ENCODE data around the gene NFIB. TPM values are rescaled to one million over a fixed set of nuclear protein-coding genes. Genes with fewer than 3 reads are reported as not detected.

NFIB gene
- total and polyA plus RNA-seq, 2 donors (not counting 3 experiments of a cell fraction or from before 2014, with no cell fraction given): 26.4 to 174 TPM

DNA sequence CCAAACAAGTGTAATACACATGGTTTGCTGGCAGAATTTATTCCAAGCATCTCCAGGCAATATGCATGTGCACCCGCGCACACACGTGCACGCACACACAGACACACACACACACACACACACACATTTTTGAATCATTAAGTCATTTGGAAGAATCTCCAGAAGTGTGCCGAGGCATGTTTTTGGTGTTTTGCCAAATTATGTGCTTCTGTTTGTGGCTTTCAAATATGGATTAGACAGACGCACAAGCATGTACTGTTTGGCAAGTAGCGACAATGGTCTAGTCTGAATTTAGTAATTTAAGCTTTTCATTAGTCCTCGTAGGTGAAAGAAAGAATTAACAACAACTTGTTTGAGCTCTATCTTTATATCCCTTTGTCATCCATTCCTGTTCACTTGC lies 36.7 kb downstream of the NFIB start:
- Histone ChIP-seq H3K9ac (replicated peaks; ENCODE audit: extremely low read depth, insufficient read depth, low read length) (no peak overlapping the region), H3K27ac (ENCODE audit: insufficient read depth, low read depth, low read length) (peak overlapping the region; percentile 79), H3K4me3 (replicated peaks in 1 of 3; ENCODE audit: insufficient read depth in 1 of 3, low read depth in 1 of 3, low read length in 3 of 3) (no peak overlapping the region), H3K36me3 (ENCODE audit: control insufficient read depth in 2 of 2, extremely low read depth in 1 of 2, insufficient read depth in 2 of 2, low read length in 2 of 2) (peaks cover 0 to 5% of the 10 kb centered on the region in 2 experiments), H3K27me3 (ENCODE audit: control insufficient read depth in 2 of 2, insufficient read depth in 2 of 2, low read length in 2 of 2) (no peaks in the 10 kb centered on the region), H3K9me3 (replicated peaks; ENCODE audit: control insufficient read depth, insufficient read depth, low read length) (no peaks in the 10 kb centered on the region), H3K9me1 (replicated peaks; ENCODE audit: control insufficient read depth, extremely low read depth, insufficient read depth, low read length) (no peaks in the 10 kb centered on the region), H3K79me2 (ENCODE audit: control insufficient read depth, insufficient read depth, low read length) (peaks cover 93% of the 10 kb centered on the region), H3K4me1 (ENCODE audit: control insufficient read depth, extremely low read depth, insufficient read depth, low read length) (peaks cover 75% of the 10 kb centered on the region), H2AFZ (ENCODE audit: low read depth, low read length) (no peak overlapping the region), H4K20me1 (replicated peaks; ENCODE audit: control insufficient read depth, extremely low read depth, insufficient read depth, low read length) (peaks cover 4% of the 10 kb centered on the region), H3K4me2 (ENCODE audit: insufficient read depth, low read length) (peak overlapping the region; percentile 47)
- intact Hi-C loops (cut with micrococcal nuclease): no loop called here
- peak; percentile 74 for DNase-seq (ENCODE audit: low read depth, low spot score)
- dilution Hi-C loops (cut with MboI; ENCODE audit: extremely low pct_ligation_motif_present, low sequenced_read_pairs): no loop called here
- CTCF ChIA-PET: interaction anchor here (1.0 to 1.8 kb wide), 6 partner anchors 17 to 180 kb away, joined by 3 to 7 read pairs (median 4); no protein-coding TSS in a partner anchor
- FAIRE-seq: no peak
- TF ChIP-seq JUN (IDR thresholded peaks at IDR 0.05; ENCODE audit: borderline replicate concordance, insufficient read depth, insufficient read length, low read depth) (peak; percentile 51), MYC (IDR thresholded peaks at IDR 0.05; ENCODE audit: low read depth, low read length) (no peak), FOS (IDR thresholded peaks at IDR 0.05; ENCODE audit: borderline replicate concordance, insufficient read depth, low read length) (no peak), GATA2 (IDR thresholded peaks at IDR 0.05; ENCODE audit: insufficient read depth, insufficient read length, low read depth, low read length) (no peak), POLR2AphosphoS5 (IDR thresholded peaks at IDR 0.05; ENCODE audit: insufficient read depth, low read depth, low read length) (no peak), POLR2A (IDR thresholded peaks at IDR 0.05; ENCODE audit: low read depth, low read length) (no peak), EZH2 (IDR thresholded peaks at IDR 0.05; ENCODE audit: borderline replicate concordance, low read depth, low read length, severe bottlenecking) (no peak)
- TF ChIP-seq, protein P1, sequence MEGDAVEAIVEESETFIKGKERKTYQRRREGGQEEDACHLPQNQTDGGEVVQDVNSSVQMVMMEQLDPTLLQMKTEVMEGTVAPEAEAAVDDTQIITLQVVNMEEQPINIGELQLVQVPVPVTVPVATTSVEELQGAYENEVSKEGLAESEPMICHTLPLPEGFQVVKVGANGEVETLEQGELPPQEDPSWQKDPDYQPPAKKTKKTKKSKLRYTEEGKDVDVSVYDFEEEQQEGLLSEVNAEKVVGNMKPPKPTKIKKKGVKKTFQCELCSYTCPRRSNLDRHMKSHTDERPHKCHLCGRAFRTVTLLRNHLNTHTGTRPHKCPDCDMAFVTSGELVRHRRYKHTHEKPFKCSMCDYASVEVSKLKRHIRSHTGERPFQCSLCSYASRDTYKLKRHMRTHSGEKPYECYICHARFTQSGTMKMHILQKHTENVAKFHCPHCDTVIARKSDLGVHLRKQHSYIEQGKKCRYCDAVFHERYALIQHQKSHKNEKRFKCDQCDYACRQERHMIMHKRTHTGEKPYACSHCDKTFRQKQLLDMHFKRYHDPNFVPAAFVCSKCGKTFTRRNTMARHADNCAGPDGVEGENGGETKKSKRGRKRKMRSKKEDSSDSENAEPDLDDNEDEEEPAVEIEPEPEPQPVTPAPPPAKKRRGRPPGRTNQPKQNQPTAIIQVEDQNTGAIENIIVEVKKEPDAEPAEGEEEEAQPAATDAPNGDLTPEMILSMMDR (IDR thresholded peaks at IDR 0.05; ENCODE audit: extremely low read depth in 1 of 2, insufficient read depth in 1 of 2, low read depth in 1 of 2, low read length in 2 of 2): no peak
- TF ChIP-seq, protein P2, sequence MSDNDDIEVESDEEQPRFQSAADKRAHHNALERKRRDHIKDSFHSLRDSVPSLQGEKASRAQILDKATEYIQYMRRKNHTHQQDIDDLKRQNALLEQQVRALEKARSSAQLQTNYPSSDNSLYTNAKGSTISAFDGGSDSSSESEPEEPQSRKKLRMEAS (IDR thresholded peaks at IDR 0.05; ENCODE audit: insufficient read depth, insufficient read length): peak; percentile 63
- POLR2A ChIA-PET: interaction anchor here (0.6 kb wide), 1 partner anchor 41 kb away, joined by 19 read pairs; no protein-coding TSS in a partner anchor
- no TSS peak for BruUV-seq (replicated peaks)

Measured in endothelial cell of umbilical vein (primary cell).